H54 (cell line): ENCODE measurements around the gene ZCCHC8.
"Not testable (repeated sequence)": the region's sequence is repeated elsewhere in the genome, so short reads cannot be mapped to it uniquely, and the experiment has no call there.

Experiments
- DNase-seq: peaks from one replicate; pipeline ENCODE4 v3.0.0; 2011; ENCODE audit warnings: low spot score, mixed read lengths; ENCODE audit not compliant: insufficient read length
- FAIRE-seq: peaks from 3 replicates; lab custom pipeline; 2011; peaks lifted over from hg19 to GRCh38; lab: Jason Lieb, UNC
- POLR2A ChIP-seq: IDR thresholded peaks from 2 replicates; pipeline ENCODE4 v1.6.1; 2011; ENCODE audit warnings: low read depth, mild to moderate bottlenecking, low read length

Gene ZCCHC8

DNA sequence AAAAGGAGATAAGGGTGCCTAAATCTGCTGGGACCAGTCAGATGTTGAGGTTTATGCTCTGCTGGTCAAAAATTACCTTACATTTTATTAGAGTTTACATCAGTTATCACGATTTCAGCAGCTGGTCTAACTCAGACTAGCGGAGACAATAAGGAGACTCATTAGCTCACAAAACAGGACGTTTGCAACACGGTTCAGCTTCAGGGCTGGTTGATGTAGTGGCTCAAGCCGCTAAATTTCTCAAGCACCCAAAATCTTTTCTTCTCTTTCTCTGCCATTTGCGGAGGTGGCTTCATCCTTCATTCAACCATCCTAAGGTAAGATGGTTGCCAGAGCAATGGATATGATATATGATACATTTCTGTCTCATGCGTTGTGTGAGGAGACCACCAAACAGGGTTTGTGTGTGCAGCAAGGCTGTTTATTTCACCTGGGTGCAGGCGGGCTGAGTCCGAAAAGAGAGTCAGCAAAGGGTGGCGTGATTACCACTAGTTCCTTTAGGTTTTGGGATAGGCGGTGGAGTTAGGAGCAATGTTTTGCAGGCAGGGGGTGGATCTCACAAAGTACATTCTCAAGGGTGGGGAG is 47.9 kb downstream of the ZCCHC8 start:
- no peak for DNase-seq
- no peak for FAIRE-seq
- no peak for TF ChIP-seq POLR2A

DNA sequence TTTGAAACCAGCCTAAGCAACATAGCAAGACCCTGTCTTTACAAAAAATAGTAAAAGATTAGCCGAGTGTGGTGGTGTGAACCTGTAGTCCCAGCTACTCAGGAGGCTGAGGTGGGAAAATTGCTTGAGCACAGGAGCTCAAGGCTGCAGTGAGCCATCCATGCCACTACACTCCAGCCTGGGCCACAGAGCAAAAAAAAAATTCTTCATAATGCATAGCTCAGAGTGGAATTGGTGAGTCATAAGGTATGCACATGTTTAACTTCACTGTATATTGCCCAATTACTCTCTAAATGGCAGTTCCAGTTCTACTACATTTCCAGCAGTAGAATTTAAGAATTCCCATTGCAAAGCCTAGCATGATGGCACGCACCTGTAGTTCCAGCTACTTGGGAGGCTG is 51.4 kb downstream of the ZCCHC8 start:
- no peak for TF ChIP-seq POLR2A
- DNase-seq = no peak
- peak; percentile 84 for FAIRE-seq

DNA sequence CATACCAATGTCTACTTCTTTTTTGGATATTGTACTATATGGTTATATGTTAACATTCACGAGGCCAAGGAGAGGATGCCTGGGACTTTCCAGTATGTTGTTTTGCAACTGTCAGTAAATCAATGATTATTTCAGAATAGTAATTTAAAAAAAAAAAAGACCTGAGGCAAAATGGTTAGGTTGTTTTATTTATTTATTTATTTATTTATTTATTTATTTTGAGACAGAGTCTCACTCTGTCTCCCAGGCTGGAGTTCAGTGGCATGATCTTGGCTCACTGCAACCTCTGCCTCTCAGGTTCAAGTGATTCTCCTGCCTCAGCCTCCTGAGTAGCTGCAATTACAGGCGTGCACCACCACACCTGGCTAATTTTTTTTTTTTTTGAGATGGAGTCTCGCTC is 52.9 kb downstream of the ZCCHC8 start:
- not testable (repeated sequence) for DNase-seq, FAIRE-seq

DNA sequence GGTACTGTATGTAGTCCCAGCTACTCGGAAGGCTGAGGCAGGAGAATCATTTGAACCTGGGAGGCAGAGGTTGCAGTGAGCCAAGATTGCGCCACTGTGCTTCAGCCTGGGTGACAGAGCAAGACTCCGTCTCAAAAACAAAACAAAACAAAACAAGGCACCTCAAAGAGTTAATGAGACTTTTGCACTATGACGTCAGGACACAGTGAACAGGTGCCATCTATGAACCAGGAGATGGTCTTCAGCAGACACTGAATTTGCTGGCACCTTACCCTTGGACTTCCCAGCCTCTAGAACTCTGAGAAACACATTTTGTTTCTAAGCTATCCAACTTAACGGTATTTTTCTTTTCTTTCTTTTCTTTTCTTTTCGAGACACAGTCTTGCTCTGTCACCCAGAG is 54.3 kb downstream of the ZCCHC8 start:
- not testable (repeated sequence) for FAIRE-seq, DNase-seq

DNA sequence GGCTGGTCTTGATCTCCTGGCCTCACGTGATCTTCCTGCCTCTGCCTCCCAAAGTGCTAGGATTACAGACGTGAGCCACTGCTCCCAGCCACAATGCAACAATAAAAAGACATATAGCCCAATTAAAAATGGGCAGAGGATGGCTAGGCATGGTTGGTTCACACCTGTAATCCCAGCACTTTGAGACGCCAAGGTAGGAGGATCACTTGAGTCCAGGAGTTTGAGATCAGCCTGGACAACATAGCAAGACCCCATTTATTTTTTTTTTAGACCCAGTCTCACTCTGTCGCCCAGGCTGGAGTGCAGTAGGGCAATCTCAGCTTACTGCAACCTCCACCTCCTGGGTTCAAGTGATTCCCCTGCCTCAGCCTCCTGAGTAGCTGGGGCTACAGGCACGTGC is 56.7 kb downstream of the ZCCHC8 start:
- not testable (repeated sequence) for FAIRE-seq, DNase-seq

DNA sequence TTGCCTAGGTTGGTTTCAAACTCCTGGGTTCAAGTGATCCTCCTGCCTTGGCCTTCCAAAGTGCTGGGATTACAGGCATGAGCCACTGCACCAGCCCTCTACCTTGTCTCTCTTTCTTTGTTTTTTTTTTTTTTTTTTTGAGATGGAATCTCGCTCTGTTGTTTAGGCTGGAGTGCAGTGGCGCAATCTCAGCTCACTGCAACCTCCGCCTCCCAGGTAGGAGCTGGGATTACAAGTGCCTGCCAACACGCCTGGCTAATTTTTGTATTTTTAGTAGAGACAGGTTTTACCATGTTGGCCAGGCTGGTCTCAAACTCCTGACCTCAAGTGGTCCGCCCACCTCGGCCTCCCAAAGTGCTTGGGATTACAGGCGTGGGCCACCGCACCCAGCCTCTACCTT is 61.9 kb downstream of the ZCCHC8 start:
- FAIRE-seq, DNase-seq: not testable (repeated sequence)

DNA sequence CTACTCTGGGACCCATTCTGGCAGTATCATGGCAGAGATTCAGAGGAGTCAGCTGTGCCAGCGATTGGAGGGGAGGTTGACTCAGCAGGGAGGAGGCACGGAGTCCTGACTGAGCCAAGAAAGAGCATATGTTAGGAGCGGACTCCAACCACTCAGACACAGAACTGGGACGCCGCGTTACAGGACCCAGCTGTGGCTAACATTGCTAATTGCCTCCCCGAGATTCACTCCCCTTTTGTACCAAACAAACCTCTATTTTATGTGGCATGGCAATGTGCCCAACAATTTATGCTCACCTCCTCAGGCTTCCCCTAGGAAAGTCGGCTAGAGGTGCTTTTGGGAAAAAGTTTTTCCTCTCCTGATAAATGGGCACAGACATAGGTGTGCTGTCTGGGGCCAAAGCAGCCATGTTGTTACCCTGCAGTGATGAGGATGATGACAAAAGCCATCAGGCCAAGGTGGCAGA is 63.0 kb downstream of the ZCCHC8 start:
- peak; percentile 88 for FAIRE-seq
- peak; percentile 68 for DNase-seq
- no peak for TF ChIP-seq POLR2A

DNA sequence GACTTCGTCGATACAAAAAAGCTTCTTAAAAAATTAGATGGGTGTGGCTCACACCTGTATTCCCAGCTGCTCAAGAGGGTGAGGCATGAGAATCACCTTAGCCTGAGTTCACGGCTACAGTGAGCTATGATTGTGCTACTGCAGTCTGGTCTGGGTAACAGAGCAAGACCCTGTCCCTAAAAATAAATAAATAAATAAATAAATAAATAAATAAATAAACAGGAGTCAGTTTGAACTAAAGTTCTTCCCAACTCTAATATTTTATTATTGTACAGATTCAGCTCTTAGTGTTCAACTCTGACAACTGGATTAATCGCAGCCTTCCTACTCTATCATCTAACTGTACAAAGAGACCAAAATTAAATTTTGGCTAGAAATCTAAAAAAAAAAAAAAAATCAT is 65.5 kb downstream of the ZCCHC8 start:
- no peak for DNase-seq
- FAIRE-seq = no peak
- TF ChIP-seq POLR2A = no peak

DNA sequence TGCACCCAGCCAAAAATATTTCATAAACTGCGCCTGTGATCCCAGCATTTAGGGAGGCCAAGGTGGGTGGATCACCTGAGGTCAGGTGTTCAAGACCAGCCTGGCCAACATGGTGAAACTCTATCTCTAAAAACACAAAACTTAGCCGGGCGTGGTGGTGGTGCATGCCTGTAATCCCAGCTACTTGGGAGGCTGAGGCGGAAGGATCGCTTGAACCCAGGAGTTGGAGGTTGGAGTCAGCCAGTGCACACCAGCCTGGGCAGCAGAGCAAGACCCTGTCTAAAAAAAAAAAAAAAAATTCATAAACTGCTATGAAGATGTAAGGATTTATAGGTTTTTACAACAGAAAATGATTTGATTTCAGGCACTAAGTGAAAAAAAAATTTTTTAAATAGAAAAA is 71.7 kb downstream of the ZCCHC8 start:
- DNase-seq, FAIRE-seq: not testable (repeated sequence)

DNA sequence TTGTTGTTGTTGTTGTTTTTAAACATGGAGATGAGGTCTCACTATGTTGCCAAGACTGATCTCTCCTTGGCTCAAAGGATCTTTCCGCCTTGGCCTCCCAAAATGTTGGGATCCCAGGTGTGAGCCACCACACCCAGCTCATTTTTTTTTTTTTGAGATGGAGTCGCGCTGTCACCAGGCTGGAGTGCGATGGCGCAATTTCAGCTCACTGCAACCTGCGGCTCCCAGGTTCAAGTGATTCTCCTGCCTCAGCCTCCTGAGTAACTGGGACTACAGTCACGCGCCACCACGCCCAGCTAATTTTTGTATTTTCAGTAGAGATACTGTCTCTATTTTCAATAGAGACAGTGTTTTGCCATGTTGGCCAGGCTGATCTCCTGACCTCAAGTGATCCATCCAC is 73.3 kb downstream of the ZCCHC8 start:
- FAIRE-seq = no peak
- no peak for TF ChIP-seq POLR2A
- no peak for DNase-seq

DNA sequence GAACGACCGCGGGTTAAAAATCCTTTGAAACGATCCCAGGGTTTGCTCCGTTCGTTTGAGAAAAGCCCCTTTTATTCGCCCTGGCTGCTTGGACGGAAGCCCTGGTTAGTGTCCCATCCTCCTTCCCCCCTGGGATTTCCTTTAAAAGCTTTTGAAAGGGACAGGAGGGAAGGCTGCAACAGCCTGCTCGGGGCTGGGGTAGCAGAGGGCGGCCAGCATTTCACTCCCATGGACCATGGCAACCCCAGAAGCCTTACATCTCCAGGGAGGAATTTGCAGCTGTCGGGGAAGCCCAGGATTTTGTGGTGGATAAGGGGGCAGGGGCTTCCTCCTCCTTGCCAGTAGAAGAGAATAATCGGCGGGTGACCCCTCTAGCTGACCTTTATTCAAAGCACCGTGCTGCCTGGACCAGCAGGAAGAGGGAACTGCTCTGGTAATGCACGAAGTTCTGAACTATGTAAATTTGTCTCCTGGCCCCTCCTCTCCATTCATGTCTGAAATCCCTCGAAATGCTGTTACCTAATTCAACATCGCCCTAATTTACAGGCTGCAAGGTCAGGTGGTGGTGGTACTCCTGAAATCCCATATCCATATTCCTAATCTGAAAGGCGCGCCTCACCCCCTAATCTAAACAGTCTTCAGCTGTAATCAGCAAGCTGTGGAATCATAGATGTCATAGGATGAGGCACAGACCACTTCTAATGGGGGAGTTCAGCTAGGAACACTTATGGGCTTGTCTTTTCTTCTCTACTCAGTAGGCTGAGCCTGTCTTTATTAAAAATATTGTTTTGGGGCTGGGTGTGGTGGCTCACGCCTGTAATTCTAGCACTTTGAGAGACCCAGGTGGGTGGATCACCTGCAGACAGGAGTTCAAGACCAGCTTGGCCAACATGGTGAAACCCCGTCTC is 77.2 kb downstream of the ZCCHC8 start:
- DNase-seq (no peak), FAIRE-seq (no peak)
- TF ChIP-seq POLR2A = no peak

DNA sequence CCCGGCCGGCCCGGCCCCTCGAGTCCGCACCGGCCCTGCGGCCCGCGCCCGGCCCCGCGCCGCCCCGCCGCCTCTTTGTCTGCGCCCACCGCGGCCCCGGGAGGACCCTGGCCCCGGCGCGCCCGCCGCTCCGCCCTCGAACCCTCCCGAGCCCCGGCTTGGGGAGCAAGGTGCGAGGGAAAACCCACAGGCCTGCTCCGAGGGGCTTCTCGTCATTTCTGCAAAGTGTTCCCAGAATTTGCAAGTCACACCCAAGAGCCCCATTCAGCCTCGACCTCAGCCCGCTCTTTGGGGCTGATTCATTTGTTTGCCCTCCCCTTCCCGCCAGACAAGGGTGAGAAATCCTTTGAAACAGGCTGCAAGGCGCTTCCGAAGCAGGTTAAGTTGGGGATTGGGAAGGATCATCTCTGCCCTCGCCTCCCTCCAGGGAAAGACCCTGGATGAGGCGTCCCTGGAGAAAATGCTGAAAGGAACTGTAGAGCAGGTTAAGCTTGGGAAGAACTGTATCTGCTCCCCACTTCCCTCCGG is 77.9 kb downstream of the ZCCHC8 start:
- DNase-seq (peak; percentile 36), FAIRE-seq (no peak)
- no peak for TF ChIP-seq POLR2A

DNA sequence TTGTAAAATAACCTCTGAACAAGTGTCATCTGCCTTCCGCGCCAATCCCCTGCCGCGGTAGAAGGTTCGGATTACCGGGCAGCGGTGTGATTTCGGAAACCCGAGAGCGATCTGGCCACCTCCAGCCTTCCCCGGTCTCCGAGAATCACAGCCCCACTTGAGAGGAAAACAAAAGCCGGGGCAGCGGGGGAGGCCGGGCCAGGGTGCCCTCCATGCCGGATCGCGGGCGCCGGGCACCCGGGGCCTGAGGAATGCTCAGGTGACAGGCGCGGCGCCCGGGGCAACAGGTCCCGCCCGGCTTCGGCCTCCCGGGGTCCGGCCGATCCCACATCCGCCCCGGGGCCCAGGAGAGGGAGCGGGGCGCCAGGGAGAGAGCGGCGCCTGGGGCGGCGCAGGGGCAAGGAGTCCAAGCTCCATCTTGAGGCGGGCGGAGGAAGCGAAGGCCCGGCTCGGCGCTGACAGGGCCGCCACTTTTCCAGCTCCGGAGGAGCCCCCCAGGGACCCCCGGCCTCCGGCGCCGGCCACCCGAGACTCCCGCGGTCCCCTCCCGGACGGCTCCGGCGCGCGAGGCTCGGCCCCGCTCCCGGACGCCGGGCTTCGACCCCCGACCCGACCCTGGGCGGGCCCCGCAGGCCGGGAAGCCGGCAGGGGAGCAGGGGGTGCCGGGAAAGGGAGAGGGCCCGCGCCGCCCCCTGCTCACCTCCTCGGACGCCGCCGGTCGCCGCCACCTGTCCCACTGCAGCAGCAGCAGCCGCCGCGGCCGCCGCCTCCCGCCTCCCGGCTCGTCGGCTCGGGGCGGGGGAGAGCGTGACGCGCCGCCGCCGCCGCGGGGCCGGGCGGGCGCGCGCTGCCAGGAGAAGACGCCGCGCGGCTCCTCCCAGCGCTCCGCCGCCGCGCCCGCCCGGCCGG is 78.7 kb downstream of the ZCCHC8 start, which contains the start of gene CLIP1:
CLIP1 (minus strand) TSS at position 849 of the 909 bp plus-strand sequence. CDS start 42,217 bp downstream, outside the sequence.
- no peak for FAIRE-seq
- peak; percentile 77 for TF ChIP-seq POLR2A
- peak; percentile 57 for DNase-seq
